Nucleus accumbens (tissue), 56 donors: ENCODE data around the gene SLC4A4.
A peak's percentile ranks its signal among the peaks of the same experiment; 100 is the strongest.
"Not testable (repeated sequence)": the region's sequence is repeated elsewhere in the genome, so short reads cannot be mapped to it uniquely, and the experiment has no call there.

Experiments
- DNase-seq, 56 donors: peaks; one replicate each; lab custom pipeline; 2025; lab: John Stamatoyannopoulos, UW

The SLC4A4 gene

DNA sequence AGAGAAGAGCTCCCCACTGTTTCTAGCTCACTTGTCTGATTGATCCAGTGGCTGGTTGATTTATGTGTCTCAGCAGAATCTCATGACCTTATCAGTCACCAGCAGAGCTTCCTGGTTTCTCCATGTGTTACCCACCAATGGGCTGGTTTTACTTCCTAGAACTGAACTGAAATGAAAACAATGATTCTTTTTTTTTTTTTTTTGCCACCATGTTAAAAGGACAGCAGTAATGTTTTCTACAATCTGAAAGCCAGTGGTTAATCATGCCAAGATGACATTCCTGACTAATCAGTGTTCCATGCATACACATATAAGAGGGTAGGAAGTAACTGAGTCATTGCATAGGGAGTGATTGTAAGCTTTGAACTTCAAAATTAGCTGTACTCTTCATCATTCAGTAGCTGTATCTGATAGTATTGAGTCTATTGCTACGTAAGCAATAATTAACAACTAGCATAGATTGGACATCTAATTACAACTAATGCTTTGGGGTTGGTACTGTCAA lies 67.7 kb downstream of the SLC4A4 start:
- no peak for DNase-seq

- DNase-seq = not testable (repeated sequence)
These were observed 70.1 kb downstream of the SLC4A4 start for GRCh38 chr4:71408961-71409360.

- no peak for DNase-seq
These were observed 73.2 kb downstream of the SLC4A4 start for GRCh38 chr4:71411981-71412380.

DNA sequence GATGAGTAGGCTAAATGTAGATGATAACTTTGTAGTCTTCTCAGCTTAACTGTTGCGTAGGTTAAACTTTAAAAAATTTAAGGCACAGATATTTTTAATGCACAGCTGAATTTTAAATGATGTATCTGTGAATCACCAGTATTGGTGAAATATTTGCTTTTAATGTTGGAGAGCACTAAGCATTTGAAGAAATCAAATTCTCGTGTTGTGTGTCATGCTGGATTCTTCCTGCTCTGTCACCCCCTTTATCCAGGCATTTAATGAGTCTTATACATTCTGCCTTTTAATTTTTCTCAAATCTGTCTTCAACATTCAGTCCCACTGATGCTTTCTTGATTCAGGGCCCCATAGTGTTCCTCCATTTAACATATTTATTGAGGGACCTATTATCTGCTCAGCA lies 76.7 kb downstream of the SLC4A4 start:
- DNase-seq = no peak

DNA sequence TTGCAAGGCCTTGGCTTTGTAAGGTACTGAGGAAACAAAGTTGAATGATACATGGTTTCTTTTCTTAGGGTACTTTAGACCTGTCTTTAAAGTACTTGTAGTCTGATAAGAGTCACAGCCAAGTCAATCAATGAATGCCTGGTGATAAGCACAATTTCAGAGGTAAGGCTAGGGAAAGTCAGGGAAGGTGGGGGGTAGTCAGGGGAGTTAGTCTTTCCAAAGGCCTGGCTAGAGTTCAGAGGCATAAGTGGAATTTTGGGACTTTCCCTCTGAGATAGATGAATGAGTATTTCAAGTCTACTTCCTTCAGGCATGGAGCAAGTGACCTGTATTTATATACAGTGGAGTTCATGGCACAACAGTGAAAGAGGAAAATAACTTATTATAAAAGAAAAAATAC lies 78.3 kb downstream of the SLC4A4 start:
- DNase-seq = no peak

DNA sequence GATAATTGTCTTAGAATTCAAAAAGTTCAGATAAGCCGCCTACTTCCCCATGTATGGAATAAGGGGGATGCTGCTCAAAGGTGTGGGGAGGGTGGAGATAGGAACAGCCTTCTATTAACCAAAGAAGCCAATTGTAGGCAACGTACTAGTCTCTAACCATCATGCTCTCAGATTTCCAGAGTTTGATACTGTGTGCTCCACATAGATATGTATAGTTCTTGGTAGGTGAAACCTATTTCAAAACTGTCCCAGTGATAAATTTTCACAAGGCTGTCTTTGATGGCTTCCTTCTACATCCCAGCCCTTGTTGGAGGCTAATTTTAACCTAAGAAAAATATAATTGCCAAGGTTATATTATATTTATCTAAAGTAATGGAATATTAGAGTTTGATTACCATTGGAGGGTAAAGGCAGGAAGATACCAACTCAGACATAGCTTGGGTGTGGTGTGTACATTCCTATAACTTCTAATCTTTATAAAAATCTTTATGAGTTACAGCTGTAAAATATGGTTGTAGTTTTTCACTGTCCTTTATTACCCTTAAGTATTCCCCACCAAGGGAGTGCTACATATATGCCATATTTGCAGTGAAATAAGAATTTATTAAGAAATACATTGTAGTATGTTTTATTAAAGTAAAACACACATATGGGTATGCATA lies 87.7 kb downstream of the SLC4A4 start:
- DNase-seq = no peak

DNA sequence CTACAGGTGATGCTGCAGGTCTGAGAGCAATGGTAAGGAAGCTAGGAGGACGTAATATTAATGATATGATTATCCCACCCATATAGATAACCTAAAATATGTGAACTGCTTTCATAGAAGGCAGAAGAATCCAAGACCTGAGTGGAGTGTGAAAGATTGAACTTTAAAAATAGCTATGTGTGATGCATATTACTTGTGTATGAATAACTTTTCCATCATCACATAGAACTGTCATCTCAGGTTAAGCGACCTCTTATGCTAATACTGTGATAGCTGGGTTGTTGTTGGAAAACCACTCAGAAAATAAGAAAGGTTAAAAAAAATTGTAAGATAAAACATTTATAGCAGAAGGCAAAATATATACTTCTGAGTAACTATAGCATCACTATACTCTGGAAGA lies 90.3 kb downstream of the SLC4A4 start:
- DNase-seq = no peak

- no peak for DNase-seq
These were observed 91.1 kb downstream of the SLC4A4 start for GRCh38 chr4:71429962-71430361.

GRCh38 chr4:71430609-71431008 lies 91.8 kb downstream of the SLC4A4 start:
- no peak for DNase-seq

GRCh38 chr4:71440612-71441011 lies 101.8 kb downstream of the SLC4A4 start:
- no peak for DNase-seq

- no peak for DNase-seq
These were observed 102.7 kb downstream of the SLC4A4 start for GRCh38 chr4:71441186-71442169.

- no peak for DNase-seq
These were observed 103.5 kb downstream of the SLC4A4 start for GRCh38 chr4:71442336-71442735.

GRCh38 chr4:71444395-71444794 lies 105.6 kb downstream of the SLC4A4 start:
- DNase-seq = no peak

- DNase-seq = no peak
These were observed 107.0 kb downstream of the SLC4A4 start for GRCh38 chr4:71445811-71446210.

DNA sequence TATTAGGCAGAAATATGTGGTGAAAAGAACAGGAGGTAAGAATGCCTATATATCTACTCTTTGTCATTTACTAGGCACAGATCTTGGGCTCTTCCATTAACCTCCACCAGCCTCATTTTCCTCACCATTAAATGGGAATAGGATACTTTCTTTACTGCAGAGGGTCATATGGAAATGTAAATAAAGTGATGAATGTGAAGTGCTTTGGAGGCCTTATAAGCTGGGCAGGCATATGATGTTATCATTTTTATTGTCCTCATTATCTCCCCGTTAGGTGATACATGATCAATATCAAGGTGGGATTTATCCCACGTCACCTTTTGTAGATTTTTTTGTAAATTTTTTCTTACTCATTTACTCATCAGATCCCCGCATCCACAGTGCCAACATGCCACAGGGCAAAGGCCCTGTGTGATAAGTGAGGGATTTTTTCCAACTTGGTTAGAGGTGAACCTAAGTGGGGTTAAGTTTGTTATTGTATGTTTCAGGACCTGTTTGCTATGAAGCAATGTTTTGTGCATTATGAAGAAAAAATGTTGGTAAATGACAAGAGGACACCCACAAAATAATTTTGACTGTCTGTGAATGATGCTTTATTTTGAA lies 107.8 kb downstream of the SLC4A4 start:
- DNase-seq = no peak

DNA sequence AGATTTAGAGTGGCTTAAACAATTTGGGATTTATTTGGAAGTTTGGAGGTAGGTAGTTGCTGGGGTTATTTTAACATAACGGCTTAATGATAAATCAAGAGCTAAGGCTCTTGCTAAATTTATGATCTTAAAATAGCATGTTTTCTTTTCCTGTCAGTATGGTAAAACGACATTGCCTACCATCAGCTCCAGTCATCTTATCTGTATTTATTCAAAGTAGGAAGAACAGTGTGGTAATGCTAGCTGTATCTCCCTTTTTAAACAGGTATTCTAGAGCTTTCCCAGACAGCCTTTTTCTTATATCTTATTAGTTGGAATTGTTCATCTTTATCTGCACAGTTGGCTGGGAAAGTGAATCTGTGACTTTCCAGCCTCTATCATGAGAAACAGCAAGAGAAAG lies 110.2 kb downstream of the SLC4A4 start:
- DNase-seq = no peak

DNA sequence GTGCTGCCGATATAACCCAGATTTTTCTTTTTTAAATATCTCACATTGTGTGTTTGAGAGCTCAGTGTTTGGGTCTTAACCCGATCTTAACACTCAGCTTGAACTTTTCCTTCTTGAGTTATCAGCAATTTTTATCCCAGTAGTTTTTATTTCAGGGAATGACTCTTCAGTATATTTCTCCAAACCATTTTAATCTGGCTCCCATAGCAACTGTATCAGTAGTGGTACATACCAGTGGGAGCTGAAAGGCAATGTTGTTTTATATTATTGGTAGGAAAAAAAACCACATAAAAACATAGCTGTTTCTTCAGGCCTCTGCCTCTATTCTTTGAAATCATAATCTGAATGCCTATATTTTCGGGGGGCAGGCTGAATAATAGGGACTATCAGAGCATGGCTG lies 111.1 kb downstream of the SLC4A4 start:
- DNase-seq = no peak

- DNase-seq = no peak
These were observed 114.7 kb downstream of the SLC4A4 start for GRCh38 chr4:71453531-71453930.

DNA sequence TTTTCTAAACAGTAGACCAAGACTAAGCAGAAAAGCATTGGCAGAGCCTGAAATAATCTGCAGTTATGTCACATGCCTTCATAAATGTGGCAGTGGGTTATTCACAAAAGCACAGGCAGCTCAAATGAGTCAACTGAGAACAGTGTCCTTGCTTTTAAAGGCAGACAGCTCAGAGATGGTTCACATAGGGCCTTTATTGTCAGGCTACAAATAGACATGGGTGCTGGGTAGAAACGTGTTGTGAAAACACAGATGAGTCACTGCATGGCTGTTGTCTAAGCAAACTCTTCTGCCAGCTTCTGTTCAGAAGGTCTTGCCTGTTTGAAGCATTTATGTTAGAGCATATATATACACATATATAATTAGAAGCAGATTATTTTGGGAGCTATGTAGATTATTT lies 118.0 kb downstream of the SLC4A4 start:
- DNase-seq = peak in 14 of 56 donors; percentile 2 to 38 (median 10)

- DNase-seq = no peak
These were observed 121.6 kb downstream of the SLC4A4 start for GRCh38 chr4:71460371-71460770.

DNA sequence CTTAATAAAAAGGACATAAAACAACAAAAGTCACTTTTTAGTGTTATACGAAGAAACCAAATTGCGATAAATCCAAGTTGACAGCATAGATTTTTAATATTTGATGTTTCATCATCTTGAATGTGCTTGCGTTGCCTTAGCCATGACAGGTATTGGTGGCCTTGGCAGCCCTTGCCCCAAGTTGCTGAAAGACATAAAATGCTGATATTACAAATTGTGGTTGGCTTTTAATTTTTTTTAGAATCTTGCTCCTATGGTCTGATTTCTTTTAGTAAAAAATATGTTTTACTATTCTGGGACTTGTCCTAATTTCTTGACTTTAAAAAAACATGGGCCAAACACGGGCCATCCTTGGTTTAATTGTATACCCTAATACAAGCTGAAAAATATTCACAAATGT lies 122.6 kb downstream of the SLC4A4 start:
- no peak for DNase-seq
